ENCODE results near the gene SLC46A1. TPM values are rescaled to one million over a fixed set of nuclear protein-coding genes. Genes with fewer than 3 reads are reported as not detected.

SLC46A1 gene
- total and polyA plus RNA-seq, 2 of the 8 experiments (the other 6 are each of a cell fraction or from before 2014, with no cell fraction given) = 5.3 to 8.7 TPM

DNA sequence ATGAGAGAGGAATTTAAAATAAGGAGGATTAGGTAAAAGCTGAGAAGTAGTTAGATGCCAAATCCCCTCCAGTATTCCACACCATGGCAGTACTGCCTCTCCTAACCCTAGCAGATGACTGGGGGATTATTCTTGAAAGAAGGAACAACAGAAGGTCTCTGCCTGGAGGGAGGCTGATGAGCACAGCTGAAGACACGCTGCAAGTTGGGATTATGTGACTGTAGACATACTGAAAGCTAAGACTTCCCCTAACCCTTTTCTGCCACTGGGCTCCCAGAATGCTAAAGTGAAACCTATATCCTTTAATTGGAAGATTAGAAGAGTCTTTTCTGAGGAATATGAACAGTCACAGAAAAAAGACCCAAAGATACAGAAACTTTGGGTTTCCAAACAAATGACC lies 27.7 kb upstream of the SLC46A1 start:
- H4K91ac ChIP-seq (replicated peaks; ENCODE audit: insufficient read length, low read length) = no peak overlapping the region
- H3K27ac ChIP-seq (ENCODE audit: low read depth, low read length) = no peak overlapping the region
- no peaks in the 10 kb centered on the region for H3K27me3 ChIP-seq (replicated peaks in 1 of 4; ENCODE audit: control insufficient read depth in 3 of 4, extremely low read depth in 1 of 4, insufficient read depth in 3 of 4, low read length in 3 of 4)
- no peak overlapping the region for H2BK15ac ChIP-seq (ENCODE audit: low read length)
- CTCF ChIA-PET (ENCODE audit: partially characterized antibody) = interaction anchor here (0.8 to 1.1 kb wide), 2 partner anchors 11 kb away, joined by 3 to 4 read pairs; no protein-coding TSS in a partner anchor
- H4K8ac ChIP-seq (ENCODE audit: extremely low read depth, insufficient read depth, low read length) = no peak overlapping the region
- no peak overlapping the region for H3K9ac ChIP-seq (replicated peaks in 1 of 4; ENCODE audit: extremely low read depth in 1 of 4, low read depth in 3 of 4, low read length in 3 of 4)
- no peak overlapping the region for H3K23ac ChIP-seq (ENCODE audit: insufficient read length)
- no peak overlapping the region for H3K4me3 ChIP-seq (ENCODE audit: extremely low read depth in 1 of 4, insufficient read depth in 2 of 4, low read depth in 3 of 4, low read length in 4 of 4)
- H3K79me1 ChIP-seq (ENCODE audit: low read depth, low read length) = no peaks in the 10 kb centered on the region
- no peaks in the 10 kb centered on the region for H3K4me1 ChIP-seq (replicated peaks in 1 of 4; ENCODE audit: control insufficient read depth in 3 of 4, insufficient read depth in 4 of 4, low read length in 3 of 4)
- no peak for DNase-seq (ENCODE audit: low read depth in 1 of 2, low spot score in 2 of 2)
- H2AFZ ChIP-seq (ENCODE audit: low read length) = no peak overlapping the region
- no peaks in the 10 kb centered on the region for H4K20me1 ChIP-seq (replicated peaks in 1 of 2; ENCODE audit: control insufficient read depth in 1 of 2, insufficient read depth in 2 of 2, low read length in 2 of 2)
- no peaks in the 10 kb centered on the region for H3K36me3 ChIP-seq (ENCODE audit: control insufficient read depth in 2 of 4, insufficient read depth in 4 of 4, low read length in 3 of 4)
- H3K9me3 ChIP-seq (ENCODE audit: insufficient read depth in 2 of 2, low read depth in 1 of 2, low read length in 1 of 2) = no peaks in the 10 kb centered on the region
- H2BK5ac ChIP-seq (ENCODE audit: low read depth, low read length) = no peak overlapping the region
- H2AK5ac ChIP-seq (ENCODE audit: low read depth, low read length) = no peak overlapping the region
- 88% methylated on average over 1 of the region's 1 CpG; no CpG with 5 or more reads in 1 of the 2 experiments for WGBS, 2 experiments (ENCODE audit: extremely low coverage in 1 of 2, insufficient coverage in 1 of 2, insufficient read length in 1 of 2, insufficient replicate concordance in 2 of 2, low coverage in 1 of 2, low lambda C conversion rate in 2 of 2, missing lambda C conversion rate in 1 of 2)
- H3K18ac ChIP-seq (ENCODE audit: extremely low read depth, low read length) = no peak overlapping the region
- H2BK12ac ChIP-seq (ENCODE audit: low read depth, low read length) = no peak overlapping the region
- no peak for FAIRE-seq
- H3K79me2 ChIP-seq (ENCODE audit: control insufficient read depth in 1 of 2, insufficient read depth in 2 of 2, low read length in 2 of 2) = no peaks in the 10 kb centered on the region
- H3K4me2 ChIP-seq (ENCODE audit: insufficient read depth in 1 of 2, low read depth in 2 of 2, low read length in 2 of 2) = no peak overlapping the region
- no peak overlapping the region for H4K5ac ChIP-seq (ENCODE audit: insufficient read length, low read depth, low read length)
- H2BK20ac ChIP-seq (ENCODE audit: low read length) = no peak overlapping the region
- H2BK120ac ChIP-seq (replicated peaks; ENCODE audit: low read depth, low read length) = no peak overlapping the region
- H3K23me2 ChIP-seq (ENCODE audit: low read depth, low read length) = no peaks in the 10 kb centered on the region
- no peak overlapping the region for H3K14ac ChIP-seq (ENCODE audit: insufficient read length)
- H3K4ac ChIP-seq (replicated peaks; ENCODE audit: insufficient read length, low read depth, low read length) = no peak overlapping the region
- TF ChIP-seq POU5F1 (IDR thresholded peaks at IDR 0.05; ENCODE audit: low read depth, low read length) = no peak
- TF ChIP-seq TAF7 (optimal IDR thresholded peaks at IDR 0.05; ENCODE audit: borderline replicate concordance, low read depth, low read length) = no peak
- TF ChIP-seq, protein P1, sequence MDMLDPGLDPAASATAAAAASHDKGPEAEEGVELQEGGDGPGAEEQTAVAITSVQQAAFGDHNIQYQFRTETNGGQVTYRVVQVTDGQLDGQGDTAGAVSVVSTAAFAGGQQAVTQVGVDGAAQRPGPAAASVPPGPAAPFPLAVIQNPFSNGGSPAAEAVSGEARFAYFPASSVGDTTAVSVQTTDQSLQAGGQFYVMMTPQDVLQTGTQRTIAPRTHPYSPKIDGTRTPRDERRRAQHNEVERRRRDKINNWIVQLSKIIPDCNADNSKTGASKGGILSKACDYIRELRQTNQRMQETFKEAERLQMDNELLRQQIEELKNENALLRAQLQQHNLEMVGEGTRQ (IDR thresholded peaks at IDR 0.05; ENCODE audit: low read length) = no peak
- POLR2A ChIA-PET (ENCODE audit: partially characterized antibody) = no interaction called here
- no peak overlapping the region for H3K56ac ChIP-seq (replicated peaks; ENCODE audit: insufficient read length, low read depth, low read length)
